A204.1 (cell line): Measurements from ENCODE around the gene PARD3B.
"Not testable (repeated sequence)": the region's sequence is repeated elsewhere in the genome, so short reads cannot be mapped to it uniquely, and the experiment has no call there.

ENCODE experiments used
- FAIRE-seq: peaks from 2 replicates; lab custom pipeline; 2012; peaks lifted over from hg19 to GRCh38; lab: Jason Lieb, UNC

Gene PARD3B

GRCh38 chr2:205474741-205475415 is 929.6 kb downstream of the PARD3B start:
- no peak for FAIRE-seq

GRCh38 chr2:205475416-205475768 is 930.1 kb downstream of the PARD3B start:
- no peak for FAIRE-seq

DNA sequence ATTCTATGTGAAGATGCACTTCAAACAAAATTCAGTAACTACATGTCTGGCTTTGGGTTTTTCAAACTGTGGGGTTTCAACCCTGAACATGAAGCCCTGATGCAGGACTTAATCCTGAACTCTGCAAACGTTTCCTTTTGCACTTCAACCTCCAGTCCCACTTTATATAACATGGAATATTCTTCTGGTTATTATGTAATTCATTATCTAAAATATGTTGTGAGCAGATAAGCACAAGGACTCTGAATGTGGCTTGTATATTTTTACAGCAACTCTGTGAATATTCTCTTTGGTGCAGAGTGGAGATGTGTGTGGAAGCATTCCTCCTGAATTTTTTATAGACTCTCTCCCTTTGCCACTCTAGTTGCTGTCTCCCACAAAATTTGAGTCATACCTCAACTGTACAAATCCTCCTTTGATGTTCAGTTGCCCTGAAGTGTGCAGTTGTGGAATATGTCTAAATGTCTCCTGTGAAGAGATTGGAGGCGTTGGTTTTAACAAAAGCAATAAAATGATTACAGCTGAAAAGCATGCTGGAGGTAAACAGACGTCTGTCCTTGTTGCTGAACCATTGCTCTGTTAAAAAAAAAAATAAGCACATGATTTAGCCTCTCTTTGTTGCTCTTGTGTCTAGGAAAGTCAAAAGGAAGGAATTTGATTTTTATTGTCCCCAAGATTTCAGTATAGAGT is 931.9 kb downstream of the PARD3B start:
- no peak for FAIRE-seq

GRCh38 chr2:205481861-205482260 is 936.6 kb downstream of the PARD3B start:
- FAIRE-seq = no peak

DNA sequence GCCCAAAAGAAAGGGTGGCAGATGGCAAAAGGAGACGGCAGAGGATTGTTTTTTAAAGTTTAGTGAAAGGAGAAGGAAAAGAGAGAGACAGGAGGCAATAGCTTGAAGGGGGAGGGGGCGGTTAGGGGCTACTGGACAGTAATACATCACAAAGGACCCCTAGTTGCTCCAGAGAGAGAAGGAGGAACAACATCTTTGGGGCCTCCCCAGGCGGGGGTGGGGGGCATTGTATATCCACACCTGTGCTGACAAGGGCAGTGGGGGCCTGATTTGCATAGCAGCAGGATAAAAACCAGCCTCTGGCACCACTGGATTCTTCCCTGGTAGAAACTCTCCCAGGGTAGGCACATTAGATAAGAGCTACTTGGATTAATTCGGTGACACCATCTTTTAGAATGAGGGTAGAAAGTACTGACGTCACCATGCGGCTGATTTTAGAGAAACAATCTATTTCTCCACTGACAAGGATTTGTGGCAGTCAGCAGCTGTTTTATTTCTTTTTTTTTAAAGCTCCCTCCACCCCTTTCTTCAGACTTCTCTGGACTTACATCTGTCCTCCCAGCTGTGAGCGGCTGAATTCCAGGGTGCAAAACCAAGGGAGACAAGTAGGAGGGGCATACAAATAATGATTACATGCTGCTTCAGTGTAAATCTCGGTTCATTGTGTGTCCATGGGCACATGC is 937.3 kb downstream of the PARD3B start:
- no peak for FAIRE-seq

- no peak for FAIRE-seq
These were observed 937.8 kb downstream of the PARD3B start for GRCh38 chr2:205483095-205483494.

GRCh38 chr2:205484215-205484614 is 938.9 kb downstream of the PARD3B start:
- no peak for FAIRE-seq

GRCh38 chr2:205484764-205485163 is 939.5 kb downstream of the PARD3B start:
- FAIRE-seq = no peak

GRCh38 chr2:205493528-205493927 is 948.3 kb downstream of the PARD3B start:
- FAIRE-seq = not testable (repeated sequence)

DNA sequence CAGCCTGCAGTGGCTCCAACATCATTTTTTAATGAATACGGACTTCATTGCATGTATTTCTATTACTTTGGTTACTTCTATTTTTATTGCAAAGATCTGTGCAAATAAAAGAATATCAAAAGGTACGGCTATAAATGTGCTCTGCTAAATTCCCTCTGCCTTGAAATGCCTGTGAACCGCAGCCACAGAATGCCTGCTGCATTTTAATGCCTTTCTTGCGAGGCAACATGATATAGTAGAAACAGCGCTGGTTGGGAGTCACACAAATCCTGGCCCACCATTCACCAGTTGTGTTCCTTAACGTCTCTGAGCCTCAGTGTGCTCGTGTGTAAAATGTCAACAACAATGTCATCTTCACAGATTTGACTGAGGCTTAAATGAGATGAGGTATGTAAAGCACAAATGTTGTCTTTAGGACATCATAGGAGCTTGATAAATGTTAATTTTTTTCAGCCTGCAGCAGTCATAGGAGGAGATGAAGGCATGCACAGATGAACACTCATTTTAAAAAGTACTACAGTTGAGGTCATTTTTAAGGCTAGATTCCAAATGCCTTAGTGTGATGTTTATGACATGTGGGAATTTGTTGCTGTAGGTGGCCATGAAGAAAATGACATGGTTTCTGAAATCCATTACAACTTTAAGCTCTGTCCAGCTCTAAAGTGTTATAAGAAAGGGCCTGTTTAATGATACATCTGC is 949.4 kb downstream of the PARD3B start:
- no peak for FAIRE-seq

DNA sequence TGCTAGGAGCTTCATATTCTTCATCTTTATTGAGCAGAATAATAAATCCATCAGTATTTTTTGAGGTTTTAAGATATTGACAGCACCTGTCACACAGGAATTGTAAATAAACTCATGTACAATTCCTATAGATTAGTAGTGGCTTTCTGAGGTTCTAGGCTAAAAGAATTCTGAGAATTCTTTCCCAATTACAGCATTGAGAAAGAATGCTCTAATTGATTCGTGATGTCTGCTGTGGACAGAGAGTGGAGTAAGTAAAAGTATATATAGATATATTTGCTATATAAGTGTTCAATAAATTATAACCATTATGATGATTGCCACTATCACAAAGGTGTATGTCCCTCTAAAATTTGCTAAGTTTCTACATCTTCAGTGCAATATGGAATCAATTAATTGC is 950.5 kb downstream of the PARD3B start:
- FAIRE-seq = no peak

DNA sequence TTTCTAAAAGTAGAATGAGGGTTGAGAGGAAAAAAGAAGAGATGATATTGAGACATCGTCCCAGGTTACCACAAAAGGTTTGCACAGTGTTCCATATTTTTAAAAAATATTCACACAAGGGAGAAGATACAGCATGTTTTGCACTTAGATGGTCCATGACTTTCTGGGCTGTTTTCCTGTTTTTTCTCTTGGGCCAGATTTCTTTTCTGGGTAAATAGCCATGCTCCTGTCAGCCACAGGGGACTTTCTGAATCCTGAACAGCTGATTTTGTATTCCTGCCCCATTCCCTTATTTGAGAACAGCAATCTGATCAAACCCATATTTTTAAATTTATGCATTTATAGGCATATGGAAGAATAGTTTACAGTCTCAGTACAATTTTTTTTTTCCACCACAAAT is 951.1 kb downstream of the PARD3B start:
- no peak for FAIRE-seq

DNA sequence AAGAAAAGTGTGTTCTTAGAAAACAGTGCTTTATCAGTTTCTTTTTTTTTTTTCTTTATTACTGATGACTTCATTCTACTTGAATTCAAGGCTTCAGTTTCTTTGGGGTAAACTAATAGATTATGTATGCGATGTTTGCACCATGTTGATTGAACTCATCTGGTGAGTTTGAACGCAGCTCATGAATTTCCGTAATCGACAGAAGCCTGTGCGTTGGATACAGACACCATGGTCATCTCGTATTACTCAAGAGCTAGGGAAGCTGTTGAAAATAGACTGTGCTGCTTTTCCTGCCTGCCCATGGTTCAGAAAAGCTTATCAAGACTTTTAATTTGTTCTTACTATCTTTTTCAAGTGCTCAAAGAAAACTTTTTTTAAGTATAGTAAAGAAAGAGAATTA is 951.5 kb downstream of the PARD3B start:
- no peak for FAIRE-seq

- no peak for FAIRE-seq
These were observed 953.7 kb downstream of the PARD3B start for GRCh38 chr2:205499006-205499405.

- no peak for FAIRE-seq
These were observed 954.8 kb downstream of the PARD3B start for GRCh38 chr2:205500065-205500464.

GRCh38 chr2:205500951-205501350 is 955.7 kb downstream of the PARD3B start:
- FAIRE-seq = no peak

GRCh38 chr2:205501826-205502225 is 956.6 kb downstream of the PARD3B start:
- no peak for FAIRE-seq

- FAIRE-seq = no peak
These were observed 960.1 kb downstream of the PARD3B start for GRCh38 chr2:205505371-205505770.

DNA sequence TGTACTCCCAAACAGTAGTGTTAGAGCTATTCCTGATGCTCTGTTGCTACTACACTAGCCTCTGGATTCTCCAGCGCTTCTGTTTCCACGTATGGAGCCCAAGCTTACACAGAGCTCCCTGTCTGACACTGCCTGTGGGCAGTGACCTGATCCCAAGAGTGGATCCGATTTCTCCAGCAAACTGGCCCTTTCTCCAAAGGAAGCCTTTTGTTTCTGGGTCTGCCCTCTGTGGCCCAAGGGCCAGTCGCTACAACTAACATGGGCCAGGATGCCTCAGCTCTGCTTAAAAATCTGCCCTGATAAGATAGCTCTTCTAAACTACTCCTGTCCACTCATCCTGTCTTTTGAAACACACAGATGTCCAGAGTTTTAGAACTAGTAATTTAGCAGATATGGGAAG is 964.4 kb downstream of the PARD3B start:
- FAIRE-seq = no peak

- no peak for FAIRE-seq
These were observed 965.1 kb downstream of the PARD3B start for GRCh38 chr2:205510345-205510744.

- no peak for FAIRE-seq
These were observed 965.9 kb downstream of the PARD3B start for GRCh38 chr2:205511221-205511620.

DNA sequence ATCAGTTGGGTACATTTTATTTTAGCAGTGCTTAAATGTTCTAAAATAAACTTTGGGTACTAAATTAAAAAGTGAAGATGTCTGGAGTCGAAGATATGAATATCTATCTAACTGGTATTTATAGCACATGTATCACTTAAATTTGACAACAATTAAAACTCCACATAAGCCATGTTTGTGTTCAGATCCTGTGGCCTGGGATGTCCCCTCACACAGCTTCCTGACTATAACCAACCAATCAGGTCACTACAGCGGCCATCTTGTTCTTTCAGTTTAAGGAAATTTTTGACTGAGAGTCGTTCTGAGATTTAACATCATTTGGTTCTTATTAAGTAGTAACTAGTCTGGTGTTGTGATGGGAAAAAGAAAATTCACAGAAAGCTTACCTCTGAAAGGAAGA is 966.4 kb downstream of the PARD3B start:
- no peak for FAIRE-seq

DNA sequence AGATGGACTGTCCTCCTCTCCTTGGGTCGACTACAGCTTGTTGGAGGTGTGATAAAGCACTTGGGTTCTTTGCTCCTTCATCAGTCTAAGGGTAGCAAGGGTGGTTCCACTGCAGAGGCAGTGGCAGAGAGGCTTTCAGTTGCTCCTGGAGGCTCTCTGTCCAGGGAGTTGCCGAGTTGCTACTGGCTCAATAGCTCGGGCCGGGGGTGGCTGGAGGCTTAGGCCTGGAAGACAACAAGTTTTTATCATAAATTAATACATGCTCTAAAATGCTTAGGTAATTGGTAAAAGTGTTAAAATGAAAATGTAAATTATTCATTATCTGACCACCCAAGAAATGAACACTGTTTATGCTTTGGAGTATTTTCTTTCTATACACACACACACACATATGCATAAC is 975.0 kb downstream of the PARD3B start:
- FAIRE-seq = no peak
